IMR-90 (cell line): ENCODE data around the gene HRH4.

ENCODE experiments used
- MXI1 ChIP-seq: IDR thresholded peaks from 2 replicates; pipeline ENCODE4 v1.6.1; 2012; ENCODE audit warnings: low read depth, mild to moderate bottlenecking, low read length, moderate library complexity, borderline replicate concordance
- POLR2A ChIP-seq: IDR thresholded peaks from 2 replicates; pipeline ENCODE4 v1.6.1; 2012; ENCODE audit warnings: mild to moderate bottlenecking, low read depth, low read length
- RAD21 ChIP-seq: IDR thresholded peaks from 2 replicates; pipeline ENCODE4 v1.6.1; 2012; ENCODE audit warnings: low read length, improper control_type of control experiment
- TF ChIP-seq, protein P1 (sequence below): conservative IDR thresholded peaks from 2 replicates; pipeline ENCODE4 v1.5.1; 2012; ENCODE audit warnings: mild to moderate bottlenecking, low read depth, low read length, improper control_type of control experiment

DNA sequence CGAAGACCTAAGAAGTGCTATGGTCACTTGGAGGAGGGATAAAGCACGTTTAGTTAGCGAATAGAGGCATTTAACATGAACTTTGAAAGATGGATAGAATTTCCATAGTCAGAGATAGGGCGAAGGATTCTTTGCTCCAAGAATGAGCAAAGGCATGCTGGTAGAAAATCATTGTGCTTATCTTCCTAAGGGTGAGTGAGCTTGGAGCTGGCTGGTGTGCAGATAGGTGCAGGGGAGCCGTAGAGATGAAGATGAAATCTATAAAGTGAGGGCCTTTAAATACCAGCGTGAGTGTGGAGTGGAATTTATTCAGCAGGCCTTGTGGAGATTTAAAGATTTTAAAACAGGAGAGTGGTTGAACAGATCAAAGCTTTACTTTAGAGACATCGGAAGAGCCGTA lies 1.6 kb downstream of the HRH4 start:
- TF ChIP-seq, protein P1, sequence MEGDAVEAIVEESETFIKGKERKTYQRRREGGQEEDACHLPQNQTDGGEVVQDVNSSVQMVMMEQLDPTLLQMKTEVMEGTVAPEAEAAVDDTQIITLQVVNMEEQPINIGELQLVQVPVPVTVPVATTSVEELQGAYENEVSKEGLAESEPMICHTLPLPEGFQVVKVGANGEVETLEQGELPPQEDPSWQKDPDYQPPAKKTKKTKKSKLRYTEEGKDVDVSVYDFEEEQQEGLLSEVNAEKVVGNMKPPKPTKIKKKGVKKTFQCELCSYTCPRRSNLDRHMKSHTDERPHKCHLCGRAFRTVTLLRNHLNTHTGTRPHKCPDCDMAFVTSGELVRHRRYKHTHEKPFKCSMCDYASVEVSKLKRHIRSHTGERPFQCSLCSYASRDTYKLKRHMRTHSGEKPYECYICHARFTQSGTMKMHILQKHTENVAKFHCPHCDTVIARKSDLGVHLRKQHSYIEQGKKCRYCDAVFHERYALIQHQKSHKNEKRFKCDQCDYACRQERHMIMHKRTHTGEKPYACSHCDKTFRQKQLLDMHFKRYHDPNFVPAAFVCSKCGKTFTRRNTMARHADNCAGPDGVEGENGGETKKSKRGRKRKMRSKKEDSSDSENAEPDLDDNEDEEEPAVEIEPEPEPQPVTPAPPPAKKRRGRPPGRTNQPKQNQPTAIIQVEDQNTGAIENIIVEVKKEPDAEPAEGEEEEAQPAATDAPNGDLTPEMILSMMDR, result no peak
- TF ChIP-seq POLR2A (no peak), MXI1 (no peak), RAD21 (no peak)
